GM23338 (cell line): ENCODE results near the gene DFFA. TPM values are rescaled to one million over a fixed set of nuclear protein-coding genes. Genes with fewer than 3 reads are reported as not detected.

Experiments
- ATAC-seq: fragments of 200-7000 bp; cut with Tn5 transposase; 3 replicates; pipeline ENCODE4 v1.9.1; 2020
- DNase-seq: peaks from one replicate; pipeline ENCODE4 v3.0.0-alpha.2; 2015; ENCODE audit warnings: low spot score
- H2AFZ ChIP-seq: fragments of 200-600 bp; sonication (generic); 2 replicates; pipeline ENCODE4 v1.8.0; 2016; ENCODE audit warnings: antibody characterized with exemption, mild to moderate bottlenecking, moderate library complexity
- H3F3A ChIP-seq: fragments of 200-600 bp; sonication (generic); replicated peaks from 2 replicates; pipeline ENCODE4 v1.8.0; 2017; ENCODE audit warnings: antibody characterized with exemption, mixed run types, low read depth
- H3K27ac ChIP-seq: fragments of 200-600 bp; sonication (generic); 2 replicates; pipeline ENCODE4 v1.6.1; 2016; ENCODE audit warnings: low read depth
- H3K27me3 ChIP-seq: fragments of 200-600 bp; sonication (generic); 2 replicates; pipeline ENCODE4 v1.8.0; 2016; ENCODE audit warnings: mild to moderate bottlenecking, mixed run types, moderate library complexity; ENCODE audit not compliant: insufficient read depth
- H3K36me3 ChIP-seq: fragments of 200-600 bp; sonication (generic); 2 replicates; pipeline ENCODE4 v1.8.0; 2016; ENCODE audit warnings: mild to moderate bottlenecking; ENCODE audit not compliant: insufficient read depth
- H3K4me1 ChIP-seq: fragments of 200-600 bp; sonication (generic); 2 replicates; pipeline ENCODE4 v1.8.0; 2016; ENCODE audit warnings: mild to moderate bottlenecking, moderate library complexity; ENCODE audit not compliant: insufficient read depth
- H3K4me2 ChIP-seq: fragments of 200-600 bp; sonication (generic); 2 replicates; pipeline ENCODE4 v1.7.1; 2017; ENCODE audit warnings: mixed run types
- H3K4me3 ChIP-seq: fragments of 200-600 bp; sonication (generic); 2 replicates; pipeline ENCODE4 v1.6.1; 2016; ENCODE audit warnings: mixed run types
- H3K79me2 ChIP-seq: fragments of 200-600 bp; sonication (generic); replicated peaks from 2 replicates; pipeline ENCODE4 v1.8.0; 2017; ENCODE audit warnings: mild to moderate bottlenecking; ENCODE audit not compliant: insufficient read depth
- H3K9me2 ChIP-seq: fragments of 200-600 bp; sonication (generic); 2 replicates; pipeline ENCODE4 v1.8.0; 2017; ENCODE audit not compliant: insufficient read depth
- H4K20me1 ChIP-seq: fragments of 200-600 bp; sonication (generic); replicated peaks from 2 replicates; pipeline ENCODE4 v1.8.0; 2017; ENCODE audit warnings: mild to moderate bottlenecking; ENCODE audit not compliant: insufficient read depth
- H3K27ac Mint-ChIP-seq: 2 replicates; pipeline ENCODE4 v1.8.0; 2020; ENCODE audit warnings: inconsistent platforms, mild to moderate bottlenecking, moderate library complexity, mixed read lengths
- H3K27me3 Mint-ChIP-seq: 3 replicates; pipeline ENCODE4 v1.8.0; 2022; ENCODE audit warnings: low read depth, mild to moderate bottlenecking, moderate library complexity, mixed read lengths, inconsistent platforms; ENCODE audit not compliant: insufficient read depth, poor library complexity
- H3K36me3 Mint-ChIP-seq: 3 replicates; pipeline ENCODE4 v1.8.0; 2021; ENCODE audit warnings: low read depth, mild to moderate bottlenecking, inconsistent platforms, moderate library complexity, mixed read lengths
- H3K4me1 Mint-ChIP-seq: 3 replicates; pipeline ENCODE4 v1.8.0; 2020; ENCODE audit warnings: mild to moderate bottlenecking, inconsistent platforms, mixed read lengths
- H3K4me3 Mint-ChIP-seq: 3 replicates; pipeline ENCODE4 v1.8.0; 2021; ENCODE audit warnings: moderate library complexity, mild to moderate bottlenecking, inconsistent platforms, mixed read lengths
- H3K9me3 Mint-ChIP-seq: 3 replicates; pipeline ENCODE4 v1.8.0; 2020; ENCODE audit warnings: moderate library complexity, mild to moderate bottlenecking, inconsistent platforms, mixed read lengths
- CREB1 ChIP-seq: fragments of 250-450 bp; sonication (Bioruptor Pico); IDR thresholded peaks from 2 replicates; pipeline ENCODE4 v1.5.0; 2020; ENCODE audit warnings: low read depth, mild to moderate bottlenecking, moderate library complexity
- EZH2 ChIP-seq: fragments of 200-600 bp; sonication (generic); IDR thresholded peaks from one replicate; pipeline ENCODE4 v1.8.0; 2017; ENCODE audit warnings: antibody characterized with exemption, mild to moderate bottlenecking, low read depth; ENCODE audit not compliant: unreplicated experiment
- EZH2phosphoT487 ChIP-seq: fragments of 200-600 bp; sonication (generic); IDR thresholded peaks from one replicate; pipeline ENCODE4 v1.8.1; 2018; ENCODE audit warnings: antibody characterized with exemption; ENCODE audit not compliant: unreplicated experiment
- JUNB ChIP-seq: IDR thresholded peaks from one replicate; pipeline ENCODE4 v1.6.1; 2016; ENCODE audit warnings: antibody characterized with exemption; ENCODE audit not compliant: unreplicated experiment
- NANOG ChIP-seq: IDR thresholded peaks from 2 replicates; pipeline ENCODE4 v1.6.1; 2016; ENCODE audit warnings: antibody characterized with exemption, borderline replicate concordance
- POLR2AphosphoS5 ChIP-seq: IDR thresholded peaks from 2 replicates; pipeline ENCODE4 v1.6.1; 2016; ENCODE audit warnings: antibody characterized with exemption, low read depth
- STAT1 ChIP-seq: IDR thresholded peaks from one replicate; pipeline ENCODE4 v1.6.1; 2016; ENCODE audit warnings: antibody characterized with exemption; ENCODE audit not compliant: unreplicated experiment
- ZNF114 ChIP-seq: fragments of 250-450 bp; sonication (Bioruptor Pico); IDR thresholded peaks from 2 replicates; pipeline ENCODE4 v1.5.0; 2020; ENCODE audit warnings: mild to moderate bottlenecking, moderate library complexity
- ZNF331 ChIP-seq: fragments of 250-450 bp; sonication (Bioruptor Pico); IDR thresholded peaks from 2 replicates; pipeline ENCODE4 v1.5.0; 2020; ENCODE audit warnings: low read depth, mild to moderate bottlenecking, moderate library complexity
- polyA plus RNA-seq: library from polyadenylated mRNA; unstranded; fragments of >200 nt; fragmentation: Nextera tagmentation; extraction: Ambion mirVana; gene quantifications from 2 replicates; pipeline ENCODE4 v1.2.1, GENCODE V29; 2016
- total RNA-seq: library from RNA; depleted of rRNA; stranded (reverse); fragments of >200 nt; shearing (Covaris generic); gene quantifications from 2 replicates; pipeline ENCODE4 v1.2.3, GENCODE V29; 2014
- TF ChIP-seq, protein P1 (sequence below): fragments of 250-450 bp; sonication (Bioruptor Pico); IDR thresholded peaks from 2 replicates; pipeline ENCODE4 v1.5.0; 2020; ENCODE audit warnings: mild to moderate bottlenecking, moderate library complexity
- TF ChIP-seq, protein P2 (sequence below): IDR thresholded peaks from one replicate; pipeline ENCODE4 v1.6.1; 2018; ENCODE audit warnings: antibody characterized with exemption; ENCODE audit not compliant: unreplicated experiment
- TF ChIP-seq, protein P3 (sequence below): IDR thresholded peaks from 2 replicates; pipeline ENCODE4 v1.6.1; 2016; ENCODE audit warnings: antibody characterized with exemption
- TF ChIP-seq, protein P4 (sequence below), 2 experiments: fragments of 200-600 bp in 1 of 2; sonication (generic) in 1 of 2; conservative IDR thresholded peaks; 2 replicates each; pipeline versions ENCODE4 v1.5.1 to v1.6.1; 2016 to 2017; ENCODE audit warnings: antibody characterized with exemption in 2 of 2, low read depth in 2 of 2, mild to moderate bottlenecking in 2 of 2, moderate library complexity in 1 of 2

Gene DFFA
- total and polyA plus RNA-seq, 2 experiments from 2014 or later = 65.2 to 82.0 TPM

DNA sequence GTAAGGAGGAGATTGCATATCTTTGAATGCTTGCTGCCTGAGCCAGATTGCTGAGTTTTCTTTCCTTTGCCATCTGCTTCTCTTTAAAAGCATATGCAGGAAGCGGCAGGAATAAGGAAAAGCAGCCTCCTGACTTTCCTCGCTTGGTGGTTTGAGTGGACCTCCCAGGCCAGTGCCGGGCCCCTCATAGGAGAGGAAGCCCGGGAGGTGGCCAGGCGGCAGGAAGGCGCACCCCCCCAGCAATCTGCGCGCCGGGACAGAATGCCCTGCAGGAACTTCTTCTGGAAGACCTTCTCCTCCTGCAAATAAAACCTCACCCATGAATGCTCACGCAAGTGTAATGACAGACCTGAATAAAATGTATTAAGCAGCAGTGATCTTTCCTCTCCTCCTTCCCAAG, 21.0 kb downstream of the DFFA start:
- peak; percentile 40 for DNase-seq
- Mint-ChIP-seq H3K27me3 (peaks cover 3% of the 10 kb centered on the region), H3K36me3 (peaks cover 14% of the 10 kb centered on the region; the same call in 2 of the 3 replicates), H3K4me1 (peaks cover 24% of the 10 kb centered on the region), H3K4me3 (peak overlapping the region; percentile 17; the same call in 2 of the 3 replicates), H3K9me3 (peaks cover 5% of the 10 kb centered on the region; the same call in 2 of the 3 replicates), H3K27ac (peak overlapping the region; percentile 30)
- ATAC-seq = peak; percentile 61
- H3K36me3 ChIP-seq = no peaks in the 10 kb centered on the region
- no peaks in the 10 kb centered on the region for H3K9me2 ChIP-seq
- no peak for TF ChIP-seq NANOG
- TF ChIP-seq, protein P1, sequence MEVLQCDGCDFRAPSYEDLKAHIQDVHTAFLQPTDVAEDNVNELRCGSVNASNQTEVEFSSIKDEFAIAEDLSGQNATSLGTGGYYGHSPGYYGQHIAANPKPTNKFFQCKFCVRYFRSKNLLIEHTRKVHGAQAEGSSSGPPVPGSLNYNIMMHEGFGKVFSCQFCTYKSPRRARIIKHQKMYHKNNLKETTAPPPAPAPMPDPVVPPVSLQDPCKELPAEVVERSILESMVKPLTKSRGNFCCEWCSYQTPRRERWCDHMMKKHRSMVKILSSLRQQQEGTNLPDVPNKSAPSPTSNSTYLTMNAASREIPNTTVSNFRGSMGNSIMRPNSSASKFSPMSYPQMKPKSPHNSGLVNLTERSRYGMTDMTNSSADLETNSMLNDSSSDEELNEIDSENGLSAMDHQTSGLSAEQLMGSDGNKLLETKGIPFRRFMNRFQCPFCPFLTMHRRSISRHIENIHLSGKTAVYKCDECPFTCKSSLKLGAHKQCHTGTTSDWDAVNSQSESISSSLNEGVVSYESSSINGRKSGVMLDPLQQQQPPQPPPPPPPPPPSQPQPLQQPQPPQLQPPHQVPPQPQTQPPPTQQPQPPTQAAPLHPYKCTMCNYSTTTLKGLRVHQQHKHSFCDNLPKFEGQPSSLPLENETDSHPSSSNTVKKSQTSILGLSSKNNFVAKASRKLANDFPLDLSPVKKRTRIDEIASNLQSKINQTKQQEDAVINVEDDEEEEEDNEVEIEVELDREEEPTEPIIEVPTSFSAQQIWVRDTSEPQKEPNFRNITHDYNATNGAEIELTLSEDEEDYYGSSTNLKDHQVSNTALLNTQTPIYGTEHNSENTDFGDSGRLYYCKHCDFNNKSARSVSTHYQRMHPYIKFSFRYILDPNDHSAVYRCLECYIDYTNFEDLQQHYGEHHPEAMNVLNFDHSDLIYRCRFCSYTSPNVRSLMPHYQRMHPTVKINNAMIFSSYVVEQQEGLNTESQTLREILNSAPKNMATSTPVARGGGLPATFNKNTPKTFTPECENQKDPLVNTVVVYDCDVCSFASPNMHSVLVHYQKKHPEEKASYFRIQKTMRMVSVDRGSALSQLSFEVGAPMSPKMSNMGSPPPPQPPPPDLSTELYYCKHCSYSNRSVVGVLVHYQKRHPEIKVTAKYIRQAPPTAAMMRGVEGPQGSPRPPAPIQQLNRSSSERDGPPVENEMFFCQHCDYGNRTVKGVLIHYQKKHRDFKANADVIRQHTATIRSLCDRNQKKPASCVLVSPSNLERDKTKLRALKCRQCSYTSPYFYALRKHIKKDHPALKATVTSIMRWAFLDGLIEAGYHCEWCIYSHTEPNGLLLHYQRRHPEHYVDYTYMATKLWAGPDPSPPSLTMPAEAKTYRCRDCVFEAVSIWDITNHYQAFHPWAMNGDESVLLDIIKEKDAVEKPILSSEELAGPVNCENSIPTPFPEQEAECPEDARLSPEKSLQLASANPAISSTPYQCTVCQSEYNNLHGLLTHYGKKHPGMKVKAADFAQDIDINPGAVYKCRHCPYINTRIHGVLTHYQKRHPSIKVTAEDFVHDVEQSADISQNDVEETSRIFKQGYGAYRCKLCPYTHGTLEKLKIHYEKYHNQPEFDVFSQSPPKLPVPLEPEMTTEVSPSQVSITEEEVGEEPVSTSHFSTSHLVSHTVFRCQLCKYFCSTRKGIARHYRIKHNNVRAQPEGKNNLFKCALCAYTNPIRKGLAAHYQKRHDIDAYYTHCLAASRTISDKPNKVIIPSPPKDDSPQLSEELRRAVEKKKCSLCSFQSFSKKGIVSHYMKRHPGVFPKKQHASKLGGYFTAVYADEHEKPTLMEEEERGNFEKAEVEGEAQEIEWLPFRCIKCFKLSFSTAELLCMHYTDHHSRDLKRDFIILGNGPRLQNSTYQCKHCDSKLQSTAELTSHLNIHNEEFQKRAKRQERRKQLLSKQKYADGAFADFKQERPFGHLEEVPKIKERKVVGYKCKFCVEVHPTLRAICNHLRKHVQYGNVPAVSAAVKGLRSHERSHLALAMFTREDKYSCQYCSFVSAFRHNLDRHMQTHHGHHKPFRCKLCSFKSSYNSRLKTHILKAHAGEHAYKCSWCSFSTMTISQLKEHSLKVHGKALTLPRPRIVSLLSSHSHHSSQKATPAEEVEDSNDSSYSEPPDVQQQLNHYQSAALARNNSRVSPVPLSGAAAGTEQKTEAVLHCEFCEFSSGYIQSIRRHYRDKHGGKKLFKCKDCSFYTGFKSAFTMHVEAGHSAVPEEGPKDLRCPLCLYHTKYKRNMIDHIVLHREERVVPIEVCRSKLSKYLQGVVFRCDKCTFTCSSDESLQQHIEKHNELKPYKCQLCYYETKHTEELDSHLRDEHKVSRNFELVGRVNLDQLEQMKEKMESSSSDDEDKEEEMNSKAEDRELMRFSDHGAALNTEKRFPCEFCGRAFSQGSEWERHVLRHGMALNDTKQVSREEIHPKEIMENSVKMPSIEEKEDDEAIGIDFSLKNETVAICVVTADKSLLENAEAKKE (CRISPR knock-in tag) = no peak
- TF ChIP-seq POLR2AphosphoS5 = no peak
- no peak for TF ChIP-seq CREB1 (CRISPR knock-in tag)
- no peak for TF ChIP-seq STAT1
- TF ChIP-seq EZH2 = no peak
- TF ChIP-seq, protein P2, sequence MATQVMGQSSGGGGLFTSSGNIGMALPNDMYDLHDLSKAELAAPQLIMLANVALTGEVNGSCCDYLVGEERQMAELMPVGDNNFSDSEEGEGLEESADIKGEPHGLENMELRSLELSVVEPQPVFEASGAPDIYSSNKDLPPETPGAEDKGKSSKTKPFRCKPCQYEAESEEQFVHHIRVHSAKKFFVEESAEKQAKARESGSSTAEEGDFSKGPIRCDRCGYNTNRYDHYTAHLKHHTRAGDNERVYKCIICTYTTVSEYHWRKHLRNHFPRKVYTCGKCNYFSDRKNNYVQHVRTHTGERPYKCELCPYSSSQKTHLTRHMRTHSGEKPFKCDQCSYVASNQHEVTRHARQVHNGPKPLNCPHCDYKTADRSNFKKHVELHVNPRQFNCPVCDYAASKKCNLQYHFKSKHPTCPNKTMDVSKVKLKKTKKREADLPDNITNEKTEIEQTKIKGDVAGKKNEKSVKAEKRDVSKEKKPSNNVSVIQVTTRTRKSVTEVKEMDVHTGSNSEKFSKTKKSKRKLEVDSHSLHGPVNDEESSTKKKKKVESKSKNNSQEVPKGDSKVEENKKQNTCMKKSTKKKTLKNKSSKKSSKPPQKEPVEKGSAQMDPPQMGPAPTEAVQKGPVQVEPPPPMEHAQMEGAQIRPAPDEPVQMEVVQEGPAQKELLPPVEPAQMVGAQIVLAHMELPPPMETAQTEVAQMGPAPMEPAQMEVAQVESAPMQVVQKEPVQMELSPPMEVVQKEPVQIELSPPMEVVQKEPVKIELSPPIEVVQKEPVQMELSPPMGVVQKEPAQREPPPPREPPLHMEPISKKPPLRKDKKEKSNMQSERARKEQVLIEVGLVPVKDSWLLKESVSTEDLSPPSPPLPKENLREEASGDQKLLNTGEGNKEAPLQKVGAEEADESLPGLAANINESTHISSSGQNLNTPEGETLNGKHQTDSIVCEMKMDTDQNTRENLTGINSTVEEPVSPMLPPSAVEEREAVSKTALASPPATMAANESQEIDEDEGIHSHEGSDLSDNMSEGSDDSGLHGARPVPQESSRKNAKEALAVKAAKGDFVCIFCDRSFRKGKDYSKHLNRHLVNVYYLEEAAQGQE = no peak
- no peak for TF ChIP-seq ZNF114 (CRISPR knock-in tag)
- TF ChIP-seq, protein P3, sequence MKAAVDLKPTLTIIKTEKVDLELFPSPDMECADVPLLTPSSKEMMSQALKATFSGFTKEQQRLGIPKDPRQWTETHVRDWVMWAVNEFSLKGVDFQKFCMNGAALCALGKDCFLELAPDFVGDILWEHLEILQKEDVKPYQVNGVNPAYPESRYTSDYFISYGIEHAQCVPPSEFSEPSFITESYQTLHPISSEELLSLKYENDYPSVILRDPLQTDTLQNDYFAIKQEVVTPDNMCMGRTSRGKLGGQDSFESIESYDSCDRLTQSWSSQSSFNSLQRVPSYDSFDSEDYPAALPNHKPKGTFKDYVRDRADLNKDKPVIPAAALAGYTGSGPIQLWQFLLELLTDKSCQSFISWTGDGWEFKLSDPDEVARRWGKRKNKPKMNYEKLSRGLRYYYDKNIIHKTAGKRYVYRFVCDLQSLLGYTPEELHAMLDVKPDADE = no peak
- TF ChIP-seq, protein P4, sequence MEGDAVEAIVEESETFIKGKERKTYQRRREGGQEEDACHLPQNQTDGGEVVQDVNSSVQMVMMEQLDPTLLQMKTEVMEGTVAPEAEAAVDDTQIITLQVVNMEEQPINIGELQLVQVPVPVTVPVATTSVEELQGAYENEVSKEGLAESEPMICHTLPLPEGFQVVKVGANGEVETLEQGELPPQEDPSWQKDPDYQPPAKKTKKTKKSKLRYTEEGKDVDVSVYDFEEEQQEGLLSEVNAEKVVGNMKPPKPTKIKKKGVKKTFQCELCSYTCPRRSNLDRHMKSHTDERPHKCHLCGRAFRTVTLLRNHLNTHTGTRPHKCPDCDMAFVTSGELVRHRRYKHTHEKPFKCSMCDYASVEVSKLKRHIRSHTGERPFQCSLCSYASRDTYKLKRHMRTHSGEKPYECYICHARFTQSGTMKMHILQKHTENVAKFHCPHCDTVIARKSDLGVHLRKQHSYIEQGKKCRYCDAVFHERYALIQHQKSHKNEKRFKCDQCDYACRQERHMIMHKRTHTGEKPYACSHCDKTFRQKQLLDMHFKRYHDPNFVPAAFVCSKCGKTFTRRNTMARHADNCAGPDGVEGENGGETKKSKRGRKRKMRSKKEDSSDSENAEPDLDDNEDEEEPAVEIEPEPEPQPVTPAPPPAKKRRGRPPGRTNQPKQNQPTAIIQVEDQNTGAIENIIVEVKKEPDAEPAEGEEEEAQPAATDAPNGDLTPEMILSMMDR (conservative IDR thresholded peaks at IDR 0.05; ENCODE audit: low read depth in 2 of 2) = no peak
- TF ChIP-seq ZNF331 (CRISPR knock-in tag) = no peak
- no peak for TF ChIP-seq JUNB
- TF ChIP-seq EZH2phosphoT487 = no peak
- no peaks in the 10 kb centered on the region for H3K79me2 ChIP-seq
- H3K4me2 ChIP-seq = peak overlapping the region; percentile 68
- no peaks in the 10 kb centered on the region for H4K20me1 ChIP-seq
- peaks cover 19% of the 10 kb centered on the region for H3K4me1 ChIP-seq
- no peaks in the 10 kb centered on the region for H3K27me3 ChIP-seq
- no peak overlapping the region for H3K27ac ChIP-seq
- peaks cover 7% of the 10 kb centered on the region; the same call in 1 of the 2 replicates for H3F3A ChIP-seq
- H3K4me3 ChIP-seq = peak overlapping the region; percentile 36
- no peak overlapping the region for H2AFZ ChIP-seq
